GM23248 (cell line): ENCODE data around the gene KCNT1.

Source experiments
- EZH2 ChIP-seq: fragments of 200-600 bp; sonication (generic); IDR thresholded peaks from 2 replicates; pipeline ENCODE4 v1.6.1; 2018; ENCODE audit warnings: antibody characterized with exemption, mild to moderate bottlenecking; ENCODE audit not compliant: insufficient read depth, poor library complexity, severe bottlenecking
- EZH2phosphoT487 ChIP-seq: fragments of 200-600 bp; sonication (generic); IDR thresholded peaks from 2 replicates; pipeline ENCODE4 v1.6.1; 2018; ENCODE audit warnings: antibody characterized with exemption, moderate library complexity, mild to moderate bottlenecking, low read depth; ENCODE audit not compliant: insufficient read depth

GRCh38 chr9:135827866-135828580 lies 126.0 kb downstream of the KCNT1 start:
- no peak for TF ChIP-seq EZH2phosphoT487
- no peak for TF ChIP-seq EZH2
